Measurements from ENCODE around the gene NAALADL2.

DNA sequence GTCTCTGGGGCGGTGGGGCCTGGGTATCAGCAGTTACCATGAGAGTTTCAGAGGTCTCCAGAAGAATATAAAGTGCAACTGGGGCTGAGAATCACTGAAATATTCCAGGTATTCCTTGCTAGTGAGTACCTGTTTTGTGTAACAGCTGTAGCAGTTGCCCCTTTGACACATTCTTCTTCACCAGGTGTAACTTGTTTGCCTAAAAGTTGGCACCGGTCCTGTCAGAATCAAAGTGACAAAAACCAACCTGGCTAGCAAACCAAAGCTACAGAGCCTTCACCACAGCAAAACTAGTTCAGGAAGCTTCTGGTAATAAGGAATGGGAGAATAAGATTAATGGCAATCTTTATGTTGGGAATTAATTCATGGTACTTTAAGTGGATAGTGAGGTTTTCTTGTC lies 296.0 kb downstream of the NAALADL2 start:
- TF ChIP-seq CTCF (IDR thresholded peaks at IDR 0.05 in 4 of 5, conservative IDR thresholded peaks at IDR 0.05 in 1 of 5) = no peak
- TF ChIP-seq POLR2A (IDR thresholded peaks at IDR 0.05) = no peak

Data from gastrocnemius medialis (tissue), 4 donors.